Stimulated activated naive CD8-positive, alpha-beta T cell treated with anti-CD3 and anti-CD28 coated beads, Interleukin-15, amount 100 ng/mL, for 72 hours (primary cell): ENCODE results near the gene SEMA4A.

Experiments used
- ATAC-seq: fragments of 150-1000 bp; cut with Tn5 transposase; 2 replicates; pipeline ENCODE4 v1.10.0; 2021; ENCODE audit warnings: mild to moderate bottlenecking, moderate library complexity
- DNase-seq, 2 donors: peaks; one replicate each; pipeline ENCODE4 v3.0.0; 2021 to 2022
- H3K27ac Mint-ChIP-seq, 2 donors: one replicate each; pipeline ENCODE4 v1.8.0; 2022; ENCODE audit warnings: mild to moderate bottlenecking in 2 of 2, mixed read lengths in 2 of 2, moderate library complexity in 2 of 2
- H3K27me3 Mint-ChIP-seq: one replicate; pipeline ENCODE4 v1.8.0; 2022; ENCODE audit warnings: mixed read lengths
- H3K4me1 Mint-ChIP-seq: one replicate; pipeline ENCODE4 v1.8.0; 2022; ENCODE audit warnings: mild to moderate bottlenecking, mixed read lengths
- H3K4me3 Mint-ChIP-seq, 2 donors: one replicate each; pipeline ENCODE4 v1.8.0; 2022; ENCODE audit warnings: mild to moderate bottlenecking in 2 of 2, mixed read lengths in 2 of 2, moderate library complexity in 1 of 2
- H3K9me3 Mint-ChIP-seq, 2 donors: one replicate each; pipeline ENCODE4 v1.8.0; 2022; ENCODE audit warnings: mixed read lengths in 2 of 2

Gene SEMA4A

DNA sequence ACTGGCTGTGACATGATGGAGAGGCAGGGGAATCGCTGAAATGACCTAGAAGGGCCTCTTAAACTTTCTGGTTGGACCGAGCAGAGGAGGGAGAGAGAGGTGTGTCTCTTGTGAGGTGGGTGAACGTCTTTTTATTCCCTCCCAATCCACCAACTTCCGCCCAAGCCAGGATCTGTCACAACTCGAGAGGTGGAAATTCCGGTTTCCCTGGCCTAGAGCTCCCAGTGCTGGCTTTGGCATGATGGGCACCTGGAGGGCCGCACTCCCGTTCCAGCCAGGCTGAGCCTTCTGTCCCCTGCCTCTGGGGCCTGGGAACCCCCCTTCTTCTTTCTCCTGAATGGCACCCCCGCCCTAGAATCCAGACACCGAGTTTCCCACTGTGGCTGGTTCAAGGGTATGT, at the start of gene SEMA4A:
TSS of gene SEMA4A (plus strand) at position 224 of the 400 bp plus-strand sequence. CDS start 994 bp downstream, outside the sequence.
- Mint-ChIP-seq H3K4me1 (peaks cover 98% of the 10 kb centered on the region), H3K4me3 (peak within 1 kb of the TSS; percentile 93 to 95), H3K27ac (peak within 1 kb of the TSS; percentile 92 to 93), H3K27me3 (peaks cover 8% of the 10 kb centered on the region), H3K9me3 (no peaks in the 10 kb centered on the region)
- ATAC-seq: no peak
- DNase-seq: no peak

- DNase-seq: peak in 1 of 2 donors; percentile 47
- Mint-ChIP-seq H3K27ac (peak overlapping the region; percentile 92 to 94), H3K9me3 (no peaks in the 10 kb centered on the region), H3K4me3 (peak overlapping the region; percentile 27 to 48), H3K4me1 (peaks cover 92% of the 10 kb centered on the region), H3K27me3 (peaks cover 34% of the 10 kb centered on the region)
- no peak for ATAC-seq
Observed at GRCh38 chr1:156104065-156104810, 49.1 kb upstream of the SEMA4A start.

- H3K4me1 Mint-ChIP-seq: peaks cover 91% of the 10 kb centered on the region
- DNase-seq (no peak), ATAC-seq (no peak)
- H3K27ac Mint-ChIP-seq: peak overlapping the region; percentile 96 to 98
- H3K9me3 Mint-ChIP-seq: no peaks in the 10 kb centered on the region
- H3K4me3 Mint-ChIP-seq: peak overlapping the region; percentile 77 to 79
- H3K27me3 Mint-ChIP-seq: peaks cover 31% of the 10 kb centered on the region
Observed at GRCh38 chr1:156104861-156105832, 48.2 kb upstream of the SEMA4A start.

GRCh38 chr1:156106624-156107488, 46.5 kb upstream of the SEMA4A start:
- Mint-ChIP-seq H3K27me3 (peaks cover 24% of the 10 kb centered on the region), H3K27ac (peak overlapping the region; percentile 96 to 98), H3K4me3 (peak overlapping the region; percentile 77 to 79), H3K9me3 (no peaks in the 10 kb centered on the region), H3K4me1 (peaks cover 75% of the 10 kb centered on the region)
- DNase-seq: peak in 1 of 2 donors; percentile 45
- ATAC-seq: peak; percentile 11

DNA sequence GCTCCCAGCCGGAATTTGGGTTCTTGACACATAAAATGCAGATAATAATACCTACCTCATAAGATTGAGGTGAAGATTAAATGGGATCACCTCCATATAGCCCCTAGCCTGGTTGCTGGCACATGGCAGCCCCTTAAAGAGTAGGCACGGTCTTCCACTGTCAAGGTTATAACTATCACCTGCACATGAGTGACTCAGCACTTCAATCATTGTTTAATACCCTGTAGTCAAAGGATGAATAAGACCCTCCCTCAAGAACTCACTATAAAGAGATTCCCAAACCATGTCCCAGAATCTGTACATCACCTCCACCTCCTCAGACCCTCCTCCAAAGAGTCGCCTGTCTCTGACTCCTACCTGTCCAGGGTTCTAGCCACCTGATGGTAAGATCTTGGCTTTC, 45.3 kb upstream of the SEMA4A start:
- Mint-ChIP-seq H3K27me3 (peaks cover 30% of the 10 kb centered on the region), H3K4me3 (no peak overlapping the region), H3K9me3 (no peaks in the 10 kb centered on the region), H3K27ac (no peak overlapping the region), H3K4me1 (peaks cover 71% of the 10 kb centered on the region)
- DNase-seq: no peak
- ATAC-seq: no peak

DNA sequence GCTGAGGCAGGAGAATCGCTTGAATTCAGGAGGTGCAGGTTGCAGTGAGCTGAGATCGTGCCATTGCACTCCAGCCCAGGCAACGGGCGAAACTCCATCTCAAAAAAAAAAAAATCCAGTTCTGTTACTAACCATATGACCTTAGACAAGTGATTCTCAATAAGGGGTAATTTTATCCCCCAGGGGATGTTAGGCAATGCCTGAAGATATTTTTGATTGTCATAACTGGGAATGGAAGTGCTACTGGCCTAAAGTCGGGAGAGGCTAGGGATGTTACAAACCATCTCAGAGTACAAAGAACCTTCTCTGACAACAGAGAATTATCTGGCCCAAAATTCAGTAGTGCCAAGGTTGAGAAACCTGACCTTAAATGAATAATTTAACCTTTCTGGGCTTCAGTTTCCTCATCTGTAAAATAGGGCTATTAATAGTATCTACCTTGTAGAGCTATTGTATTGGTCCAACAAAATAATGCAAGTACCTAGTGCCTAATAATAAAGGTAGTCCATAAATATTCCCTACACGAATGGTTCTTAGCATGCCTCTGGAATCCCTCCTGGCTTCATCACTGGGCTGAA, 44.6 kb upstream of the SEMA4A start:
- H3K27ac Mint-ChIP-seq: no peak overlapping the region
- peaks cover 24% of the 10 kb centered on the region for H3K27me3 Mint-ChIP-seq
- DNase-seq: no peak
- H3K9me3 Mint-ChIP-seq: no peaks in the 10 kb centered on the region
- ATAC-seq: no peak
- peaks cover 71% of the 10 kb centered on the region for H3K4me1 Mint-ChIP-seq
- no peak overlapping the region for H3K4me3 Mint-ChIP-seq

DNA sequence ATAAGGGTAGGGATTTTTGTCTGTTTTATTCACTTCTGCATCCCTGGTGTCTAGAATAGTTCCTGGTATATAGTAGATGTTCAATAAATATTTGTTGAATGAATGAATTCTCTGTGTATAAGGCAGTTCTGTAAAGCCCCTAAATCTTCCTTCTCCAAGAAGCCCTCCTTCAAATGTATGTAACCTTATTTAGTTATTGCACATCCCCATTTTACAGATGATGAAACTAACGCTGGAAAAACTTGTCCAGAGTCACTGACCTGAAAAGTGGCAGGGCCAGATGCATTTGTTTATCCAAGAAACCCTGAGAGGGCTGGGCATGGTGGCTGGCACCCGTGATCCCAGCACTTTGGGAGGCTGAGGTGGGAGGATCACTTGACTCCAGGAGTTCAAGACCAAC, 43.1 kb upstream of the SEMA4A start:
- ATAC-seq (no peak), DNase-seq (no peak)
- Mint-ChIP-seq H3K4me1 (peaks cover 70% of the 10 kb centered on the region), H3K9me3 (no peaks in the 10 kb centered on the region), H3K4me3 (no peak overlapping the region), H3K27ac (peak overlapping the region in 1 of 2 donors; percentile 19), H3K27me3 (peaks cover 27% of the 10 kb centered on the region)

- ATAC-seq (no peak), DNase-seq (no peak)
- Mint-ChIP-seq H3K4me3 (no peak overlapping the region), H3K9me3 (no peaks in the 10 kb centered on the region), H3K27ac (no peak overlapping the region), H3K27me3 (peaks cover 29% of the 10 kb centered on the region), H3K4me1 (peaks cover 68% of the 10 kb centered on the region)
Observed at GRCh38 chr1:156111355-156111962, 41.9 kb upstream of the SEMA4A start.

DNA sequence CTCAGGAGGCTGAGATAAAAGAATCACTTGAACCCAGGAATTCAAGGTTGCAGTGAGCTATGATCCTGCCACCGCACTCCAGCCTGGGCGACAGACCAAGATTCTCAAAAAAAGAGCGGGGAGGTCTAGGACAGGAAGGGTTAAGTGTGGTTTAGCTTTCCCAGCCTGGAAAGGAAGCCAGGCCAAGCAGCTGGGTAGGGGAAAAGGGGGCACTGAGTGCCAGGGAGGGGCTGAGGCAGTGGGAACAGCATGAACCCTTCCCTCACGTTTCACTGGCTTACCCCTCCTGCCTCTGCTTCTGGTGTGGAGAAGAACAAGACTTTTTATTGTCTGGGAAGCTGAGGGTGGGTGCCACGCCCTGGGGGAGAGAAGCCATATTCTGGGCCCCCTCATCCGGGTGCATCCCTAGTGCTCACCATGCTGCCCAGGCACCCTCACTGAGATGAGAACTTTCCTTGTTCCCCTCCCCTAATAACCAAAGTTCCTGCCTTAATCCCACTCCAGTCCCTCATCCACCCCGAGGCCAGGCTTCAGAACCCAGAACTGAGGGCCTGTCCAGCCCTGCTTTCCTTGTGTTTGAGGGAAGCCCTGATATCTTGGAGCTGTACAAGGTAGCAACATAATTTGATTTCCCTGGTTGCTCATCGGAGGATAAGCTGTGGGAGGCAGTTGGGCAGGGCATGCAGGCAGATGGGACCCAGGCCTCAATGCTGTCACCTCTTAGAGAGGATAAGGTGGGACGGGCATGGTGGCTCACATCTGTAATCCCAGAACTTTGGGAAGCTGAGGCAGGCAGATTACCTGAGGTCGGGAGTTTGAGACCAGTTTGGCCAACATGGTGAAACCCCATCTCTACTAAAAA, 40.9 kb upstream of the SEMA4A start:
- H3K4me3 Mint-ChIP-seq: no peak overlapping the region
- peaks cover 29% of the 10 kb centered on the region for H3K27me3 Mint-ChIP-seq
- no peak for ATAC-seq
- H3K27ac Mint-ChIP-seq: peak overlapping the region in 1 of 2 donors; percentile 62
- no peaks in the 10 kb centered on the region for H3K9me3 Mint-ChIP-seq
- DNase-seq: no peak
- H3K4me1 Mint-ChIP-seq: peaks cover 60% of the 10 kb centered on the region

DNA sequence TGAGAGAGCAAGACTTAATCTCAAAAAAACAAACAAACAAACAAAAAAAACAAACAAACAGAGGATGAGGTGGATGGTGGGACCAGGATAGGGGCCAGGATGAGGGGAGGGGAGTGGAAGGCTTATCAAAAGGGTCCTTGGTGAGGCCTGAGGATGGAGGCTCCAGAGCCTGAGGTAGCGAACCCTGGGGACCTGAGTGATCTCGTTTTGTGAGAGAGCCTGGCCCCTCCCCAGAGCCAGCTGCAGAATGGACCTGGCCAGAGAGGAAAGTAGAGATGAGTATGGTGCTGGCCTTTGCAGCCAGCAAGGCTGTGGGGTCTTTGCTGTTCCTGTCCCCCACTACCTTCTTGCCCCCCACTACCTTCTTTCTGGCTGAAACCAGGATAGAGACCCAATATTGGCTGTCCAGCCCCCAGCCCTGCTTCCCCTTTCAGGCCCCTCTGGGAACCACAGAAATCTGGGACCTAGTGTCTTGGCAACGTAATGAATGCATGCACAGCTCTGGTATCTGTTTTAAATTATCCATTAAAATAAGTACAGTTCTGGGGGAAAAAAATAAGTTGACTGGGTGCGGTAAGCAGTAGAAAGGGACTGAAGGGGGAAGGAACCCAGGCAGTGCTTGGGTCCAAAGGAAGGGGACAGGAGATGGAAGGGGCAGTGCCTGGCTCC, 40.0 kb upstream of the SEMA4A start:
- Mint-ChIP-seq H3K27me3 (peaks cover 34% of the 10 kb centered on the region), H3K9me3 (no peaks in the 10 kb centered on the region), H3K4me1 (peaks cover 51% of the 10 kb centered on the region), H3K27ac (no peak overlapping the region), H3K4me3 (peak overlapping the region; percentile 94)
- no peak for ATAC-seq
- DNase-seq: no peak

GRCh38 chr1:156114101-156114918, 39.1 kb upstream of the SEMA4A start, which contains the start of gene LMNA:
TSS of gene LMNA (plus strand) at chr1:156114711. CDS start at chr1:156114919, 208 bp downstream.
- Mint-ChIP-seq H3K4me3 (peak within 1 kb of the TSS; percentile 94), H3K4me1 (peaks cover 43% of the 10 kb centered on the region)

DNA sequence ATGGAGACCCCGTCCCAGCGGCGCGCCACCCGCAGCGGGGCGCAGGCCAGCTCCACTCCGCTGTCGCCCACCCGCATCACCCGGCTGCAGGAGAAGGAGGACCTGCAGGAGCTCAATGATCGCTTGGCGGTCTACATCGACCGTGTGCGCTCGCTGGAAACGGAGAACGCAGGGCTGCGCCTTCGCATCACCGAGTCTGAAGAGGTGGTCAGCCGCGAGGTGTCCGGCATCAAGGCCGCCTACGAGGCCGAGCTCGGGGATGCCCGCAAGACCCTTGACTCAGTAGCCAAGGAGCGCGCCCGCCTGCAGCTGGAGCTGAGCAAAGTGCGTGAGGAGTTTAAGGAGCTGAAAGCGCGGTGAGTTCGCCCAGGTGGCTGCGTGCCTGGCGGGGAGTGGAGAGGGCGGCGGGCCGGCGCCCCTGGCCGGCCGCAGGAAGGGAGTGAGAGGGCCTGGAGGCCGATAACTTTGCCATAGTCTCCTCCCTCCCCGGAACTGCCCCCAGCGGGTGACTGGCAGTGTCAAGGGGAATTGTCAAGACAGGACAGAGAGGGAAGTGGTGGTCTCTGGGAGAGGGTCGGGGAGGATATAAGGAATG, 38.4 kb upstream of the SEMA4A start:
- Mint-ChIP-seq H3K4me3 (peak overlapping the region; percentile 94), H3K27ac (peak overlapping the region; percentile 5 to 87), H3K9me3 (no peaks in the 10 kb centered on the region), H3K4me1 (peaks cover 48% of the 10 kb centered on the region), H3K27me3 (peaks cover 40% of the 10 kb centered on the region)
- ATAC-seq: peak; percentile 27
- peak in 1 of 2 donors; percentile 27 for DNase-seq

More at GRCh38 chr1:156114101-156114918, 39.1 kb upstream of the SEMA4A start, which contains the start of gene LMNA:
- peak; percentile 91 for ATAC-seq
- Mint-ChIP-seq H3K9me3 (no peaks in the 10 kb centered on the region), H3K27ac (peak within 1 kb of the TSS; percentile 49 to 88), H3K27me3 (peaks cover 37% of the 10 kb centered on the region)
- peak; percentile 66 to 79 for DNase-seq
